CD4-positive, alpha-beta T cell treated with Interleukin-15 for 1 hour (primary cell): ENCODE results near the gene COMMD10.
"Not testable (repeated sequence)": the region's sequence is repeated elsewhere in the genome, so short reads cannot be mapped to it uniquely, and the experiment has no call there.

Experiments used
- DNase-seq: peaks from one replicate; pipeline ENCODE4 v3.0.0-alpha.2; 2020

Gene COMMD10

GRCh38 chr5:116084871-116085715 lies at the start of gene COMMD10:
COMMD10 (plus strand) TSS chr5:116085025.
- DNase-seq, result peak; percentile 88

DNA sequence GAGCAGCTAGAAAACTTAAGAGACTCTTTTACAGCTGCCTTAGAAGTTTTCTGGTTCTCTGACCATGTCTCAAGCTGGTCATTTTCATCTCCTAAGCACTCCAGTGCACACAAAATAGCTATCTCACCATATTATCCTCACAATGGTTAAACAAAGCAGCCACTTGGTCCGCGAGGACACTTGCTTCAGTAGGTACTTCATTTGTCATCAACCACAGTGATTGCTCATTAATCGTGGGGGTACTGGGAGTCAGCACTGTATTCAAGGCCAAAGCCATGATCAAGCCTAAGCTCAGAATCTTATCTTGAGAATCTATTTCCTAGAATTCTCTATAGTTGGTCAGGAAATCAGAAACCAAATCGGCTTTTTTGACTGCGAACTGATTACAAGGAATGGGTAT lies 49.7 kb upstream of the COMMD10 start:
- no peak for DNase-seq

DNA sequence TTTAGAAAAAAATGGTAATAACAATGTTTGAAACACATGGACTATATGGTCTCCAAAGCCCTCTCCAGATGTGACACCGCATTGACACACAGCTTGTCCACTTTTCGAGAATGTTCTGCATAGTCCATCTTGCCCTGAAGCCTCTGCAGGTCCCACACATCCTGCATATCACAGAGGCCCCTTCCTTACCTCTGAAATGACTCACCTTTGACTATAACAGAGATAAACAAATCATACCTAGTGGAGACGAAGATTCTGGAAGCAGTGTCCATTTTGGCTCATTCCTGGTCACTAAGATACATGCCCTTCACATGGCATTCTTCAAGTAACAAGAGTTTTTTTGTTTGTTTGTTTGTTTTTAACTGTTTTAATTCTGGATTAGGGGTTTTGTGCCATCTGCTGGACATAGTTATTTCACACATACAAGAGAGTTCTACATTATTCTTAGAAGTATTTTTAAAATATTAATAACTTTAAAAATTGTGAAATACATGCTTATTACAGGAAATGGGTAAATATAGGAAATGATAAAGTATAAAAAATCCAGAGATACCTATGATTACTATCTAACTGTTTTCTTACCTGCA lies 47.5 kb upstream of the COMMD10 start:
- no peak for DNase-seq

DNA sequence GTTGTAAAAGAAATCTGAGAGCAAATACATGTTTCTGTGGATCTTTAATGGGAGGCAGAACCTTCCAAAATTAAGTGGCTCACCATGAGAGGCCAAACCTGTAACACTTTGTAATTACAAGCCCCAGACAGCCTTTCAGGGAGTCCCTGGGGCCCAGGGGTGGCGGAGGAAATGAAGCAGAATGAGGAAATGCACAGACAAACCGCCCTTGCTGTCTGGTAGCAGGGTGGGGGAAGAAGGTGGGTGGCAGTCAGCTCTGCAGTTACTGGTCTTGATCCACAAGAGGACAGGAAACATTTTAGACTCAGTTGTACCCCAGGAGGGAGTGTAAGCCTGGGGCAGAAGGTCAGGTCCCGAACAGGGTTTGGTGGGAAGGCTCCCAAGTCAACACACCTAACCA lies 46.0 kb upstream of the COMMD10 start:
- peak; percentile 53 for DNase-seq

GRCh38 chr5:116042375-116042774 lies 42.5 kb upstream of the COMMD10 start:
- no peak for DNase-seq

- no peak for DNase-seq
Measured at GRCh38 chr5:116044073-116044472, 40.8 kb upstream of the COMMD10 start.

- DNase-seq, result no peak
Measured at GRCh38 chr5:116045821-116046220, 39.0 kb upstream of the COMMD10 start.

DNA sequence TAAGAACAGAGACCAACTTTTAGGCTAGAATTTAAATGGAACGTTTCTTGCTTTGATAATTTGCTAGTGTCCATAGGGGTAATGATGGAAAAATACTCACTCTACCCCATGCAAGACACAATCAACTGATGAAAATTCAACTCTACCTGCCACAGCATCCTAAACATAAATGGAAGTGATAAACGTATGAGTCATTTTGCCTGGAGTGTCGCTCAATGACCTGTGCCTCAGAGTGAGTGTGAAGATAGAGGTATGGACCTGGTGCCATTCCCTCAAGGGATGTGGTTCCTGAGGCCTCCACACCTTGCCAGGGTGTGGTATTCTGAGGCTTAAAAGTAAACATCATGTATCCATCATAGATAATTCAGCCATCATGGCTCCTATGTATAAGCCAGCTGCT lies 38.6 kb upstream of the COMMD10 start:
- no peak for DNase-seq

DNA sequence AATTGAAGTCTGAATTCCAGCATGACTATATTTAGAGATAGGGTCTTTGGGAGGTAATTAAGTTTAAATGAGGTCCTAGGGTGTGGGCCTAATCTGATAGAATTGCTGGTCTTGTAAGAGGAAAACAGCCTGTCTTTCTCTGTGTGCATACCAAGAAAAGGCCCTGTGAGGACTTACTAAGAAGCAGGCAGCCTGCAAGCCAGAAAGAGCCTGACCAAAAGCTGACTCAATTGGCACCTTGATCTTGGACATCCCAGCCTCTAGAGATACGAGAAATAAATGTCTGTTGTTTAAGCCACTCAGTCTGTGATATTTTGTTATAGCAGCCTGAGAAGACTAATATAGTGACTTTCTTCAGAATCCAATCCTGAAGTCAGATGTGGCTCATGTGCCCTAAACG lies 38.0 kb upstream of the COMMD10 start:
- DNase-seq, result no peak

GRCh38 chr5:116058346-116058936 lies 26.4 kb upstream of the COMMD10 start:
- DNase-seq, result no peak

GRCh38 chr5:116062352-116062751 lies 22.5 kb upstream of the COMMD10 start:
- no peak for DNase-seq

GRCh38 chr5:116063950-116064349 lies 20.9 kb upstream of the COMMD10 start:
- no peak for DNase-seq

GRCh38 chr5:116068028-116068632 lies 16.7 kb upstream of the COMMD10 start:
- DNase-seq, result no peak

GRCh38 chr5:116071211-116071610 lies 13.6 kb upstream of the COMMD10 start:
- no peak for DNase-seq

DNA sequence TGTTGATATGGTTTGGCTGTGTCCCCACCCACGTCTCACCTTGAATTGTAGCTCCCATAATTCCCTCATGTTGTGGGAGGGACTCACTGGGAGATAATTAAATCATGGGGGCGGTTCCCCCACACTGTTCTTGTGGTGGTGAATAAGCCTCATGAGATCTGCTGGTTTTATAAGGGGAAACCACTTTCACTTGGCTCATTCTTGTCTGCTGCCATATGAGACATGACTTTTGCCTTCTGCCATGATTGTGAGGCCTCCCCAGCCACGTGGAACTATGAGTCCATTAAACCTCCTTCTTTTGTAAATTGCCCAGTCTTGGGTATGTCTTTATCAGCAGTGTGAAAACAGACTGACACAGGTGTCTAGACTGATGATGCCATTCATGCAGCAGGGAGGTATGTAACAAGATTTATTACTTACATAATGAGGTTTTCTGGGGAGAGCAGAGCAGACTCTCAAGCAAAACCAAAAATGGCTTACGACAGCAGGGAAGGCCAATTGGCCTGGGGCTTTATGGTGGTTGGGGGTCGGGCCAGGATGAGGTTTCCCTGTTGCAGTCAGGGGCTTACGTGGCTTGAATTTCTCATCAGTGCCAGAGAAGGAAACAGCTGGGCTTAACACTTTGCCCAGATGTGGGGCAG lies 9.5 kb upstream of the COMMD10 start:
- DNase-seq, result no peak

DNA sequence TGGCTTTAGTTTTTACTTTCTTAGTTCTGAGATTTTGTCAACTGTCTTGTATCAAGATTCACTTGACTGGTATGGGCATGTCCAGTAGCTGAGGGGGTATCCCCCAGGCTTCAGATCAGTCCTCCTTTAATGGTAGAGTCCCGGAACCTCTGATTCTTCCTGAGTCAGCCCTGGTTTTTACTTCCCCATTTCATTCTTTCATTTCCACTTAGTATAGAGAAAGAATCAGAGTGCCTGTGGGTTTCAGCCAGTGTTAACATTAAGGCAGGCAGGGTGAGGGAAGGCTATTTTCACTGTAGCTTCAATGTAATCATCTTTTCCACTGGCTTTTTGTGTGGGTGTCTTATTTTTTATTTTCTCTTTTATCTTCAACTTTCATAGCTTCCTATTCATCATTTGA lies 8.3 kb upstream of the COMMD10 start:
- DNase-seq, result no peak

DNA sequence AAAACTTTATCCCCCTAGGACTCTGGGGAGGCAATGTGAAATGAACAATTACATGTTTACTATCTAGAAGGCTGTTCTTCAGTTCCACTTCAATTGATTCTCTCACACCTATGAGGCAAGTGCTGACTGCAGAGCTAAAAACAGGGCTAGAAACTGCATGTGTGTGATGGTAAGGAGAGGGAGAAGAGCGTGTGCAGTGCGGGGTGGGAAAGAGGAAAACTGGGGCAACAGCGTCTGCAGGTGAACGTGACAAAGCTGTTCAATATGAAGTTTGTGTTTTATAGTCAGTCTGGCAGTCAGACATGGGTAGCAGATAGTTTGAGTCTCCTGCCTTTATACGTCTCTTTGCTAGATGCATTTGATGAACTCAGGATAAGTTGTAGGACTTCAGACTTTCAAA lies 6.6 kb upstream of the COMMD10 start:
- DNase-seq, result no peak

DNA sequence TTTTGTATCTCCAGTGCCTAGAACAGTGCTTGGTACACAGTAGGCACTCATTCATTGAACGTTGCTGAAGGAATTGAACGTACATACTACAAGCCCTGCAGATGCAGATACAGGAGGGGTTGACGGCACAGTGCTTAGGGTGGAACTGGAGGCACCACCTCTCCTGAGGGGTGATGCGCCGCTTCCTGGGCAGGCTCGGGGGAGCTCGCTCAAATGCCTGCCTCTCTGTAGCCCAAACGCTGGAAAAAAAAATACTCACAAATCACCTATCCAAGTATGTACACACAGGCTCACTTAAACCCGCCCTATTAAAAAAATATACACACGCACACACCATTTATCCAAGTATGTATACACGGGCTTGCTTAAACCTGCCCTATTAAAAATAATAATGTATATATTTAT lies 536 bp upstream of the COMMD10 start:
- no peak for DNase-seq

GRCh38 chr5:116086309-116086708 lies 1.5 kb downstream of the COMMD10 start:
- not testable (repeated sequence) for DNase-seq

DNA sequence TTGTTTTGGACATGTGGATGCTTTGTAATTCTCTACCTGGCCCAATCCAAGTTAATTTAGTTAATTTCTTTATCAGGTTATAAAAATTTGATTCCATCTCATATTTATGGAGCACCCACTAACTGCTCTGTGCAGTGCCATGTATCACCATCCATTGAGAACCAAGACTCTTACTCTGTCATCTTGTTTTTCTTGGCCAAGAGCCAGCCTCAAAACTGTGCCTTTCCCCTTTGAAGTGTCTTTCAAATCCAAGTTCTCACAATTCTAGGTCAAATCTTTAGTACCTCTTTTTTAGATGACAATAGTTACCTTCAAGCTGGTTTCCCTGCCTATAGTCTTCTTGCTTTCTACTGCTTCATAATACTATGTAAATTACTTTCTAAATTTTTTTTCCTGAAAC lies 3.2 kb downstream of the COMMD10 start:
- DNase-seq, result no peak

DNA sequence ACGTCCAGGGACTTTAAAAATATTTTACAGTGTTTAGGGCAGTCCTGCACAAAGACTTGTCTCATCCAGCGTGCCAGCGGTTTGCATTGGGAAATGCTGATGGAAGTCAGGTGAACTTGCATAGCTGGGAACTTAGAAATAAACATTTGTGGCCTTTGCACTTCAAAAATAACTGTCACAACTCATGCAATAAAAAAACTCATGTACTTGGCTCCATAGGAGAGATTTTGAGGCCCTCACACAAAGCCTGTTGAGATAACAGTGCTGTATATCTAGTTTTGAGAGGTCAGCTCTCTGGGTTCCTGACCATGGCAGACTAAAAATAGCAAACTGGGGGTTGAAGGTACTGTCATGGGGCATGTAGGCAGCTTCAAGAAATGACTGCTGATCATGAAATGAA lies 5.5 kb downstream of the COMMD10 start:
- no peak for DNase-seq

- no peak for DNase-seq
Measured at GRCh38 chr5:116091416-116091815, 6.6 kb downstream of the COMMD10 start.

DNA sequence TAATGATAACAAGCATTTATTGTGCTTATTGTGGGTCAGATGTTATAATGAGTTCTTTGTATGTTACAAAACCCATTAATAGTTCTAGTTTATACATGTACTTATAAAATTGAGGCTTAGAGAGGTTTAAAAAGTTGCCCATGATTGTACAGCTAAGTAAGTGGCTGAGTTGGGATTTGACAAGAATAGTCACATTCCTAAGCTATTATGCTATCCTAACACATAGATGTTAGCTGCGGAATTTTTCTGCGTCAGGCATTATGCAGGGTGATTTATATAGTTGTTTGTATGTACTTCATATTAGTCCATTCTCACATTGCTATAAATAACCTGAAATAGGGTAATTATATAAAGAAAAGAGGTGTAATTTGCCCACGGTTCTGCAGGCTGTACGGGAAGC lies 12.5 kb downstream of the COMMD10 start:
- DNase-seq, result no peak
